GM19397 (cell line): ENCODE data around the gene TXNDC5.

Experiments
- ATAC-seq: cut with Tn5 transposase; IDR thresholded peaks from one replicate; pipeline ENCODE4 v1.9.1; 2021; ENCODE audit warnings: mild to moderate bottlenecking, moderate library complexity; ENCODE audit not compliant: unreplicated experiment

TXNDC5 gene

GRCh38 chr6:7868926-7869325, 41.7 kb downstream of the TXNDC5 start:
- no peak for ATAC-seq

- no peak for ATAC-seq
Observed at GRCh38 chr6:7866526-7866925, 44.1 kb downstream of the TXNDC5 start.

GRCh38 chr6:7865781-7866180, 44.8 kb downstream of the TXNDC5 start:
- no peak for ATAC-seq

- no peak for ATAC-seq
Observed at GRCh38 chr6:7859591-7859990, 51.0 kb downstream of the TXNDC5 start.

GRCh38 chr6:7851780-7852179, 58.8 kb downstream of the TXNDC5 start:
- ATAC-seq, result no peak

GRCh38 chr6:7848229-7848628, 62.4 kb downstream of the TXNDC5 start:
- ATAC-seq, result no peak

GRCh38 chr6:7846966-7847818, 63.4 kb downstream of the TXNDC5 start:
- ATAC-seq, result no peak

- ATAC-seq, result no peak
Observed at GRCh38 chr6:7841781-7842468, 68.7 kb downstream of the TXNDC5 start.

GRCh38 chr6:7836371-7837026, 74.1 kb downstream of the TXNDC5 start:
- no peak for ATAC-seq

GRCh38 chr6:7833751-7834070, 76.9 kb downstream of the TXNDC5 start:
- ATAC-seq, result no peak

GRCh38 chr6:7832904-7833750, 77.5 kb downstream of the TXNDC5 start:
- ATAC-seq, result no peak
